NCI-H524 (cell line): ENCODE results near the gene MGAM2.
"Not testable (repeated sequence)": the region's sequence is repeated elsewhere in the genome, so short reads cannot be mapped to it uniquely, and the experiment has no call there.

Source experiments
- DNase-seq, 2 experiments: peaks; one replicate each; lab custom pipeline; 2025; lab: John Stamatoyannopoulos, UW

MGAM2 gene

GRCh38 chr7:142111499-142111898, at the start of gene MGAM2:
MGAM2 (plus strand) TSS chr7:142111718; CDS start chr7:142116874, 5,156 bp downstream.
- no peak for DNase-seq

GRCh38 chr7:142063551-142064442, 47.7 kb upstream of the MGAM2 start:
- no peak for DNase-seq

GRCh38 chr7:142066536-142066935, 45.0 kb upstream of the MGAM2 start:
- DNase-seq, result no peak

- no peak for DNase-seq
Measured at GRCh38 chr7:142077762-142078161, 33.8 kb upstream of the MGAM2 start.

- DNase-seq, result no peak
Measured at GRCh38 chr7:142083605-142084004, 27.9 kb upstream of the MGAM2 start.

- DNase-seq, result no peak
Measured at GRCh38 chr7:142085428-142085827, 26.1 kb upstream of the MGAM2 start.

- DNase-seq, result peak; percentile 74 to 91
Measured at GRCh38 chr7:142088022-142088714, 23.4 kb upstream of the MGAM2 start.

- DNase-seq, result peak in 1 of 2 experiments; percentile 1
Measured at GRCh38 chr7:142089035-142089434, 22.5 kb upstream of the MGAM2 start.

- no peak for DNase-seq
Measured at GRCh38 chr7:142091961-142092360, 19.6 kb upstream of the MGAM2 start.

- no peak for DNase-seq
Measured at GRCh38 chr7:142094861-142095260, 16.7 kb upstream of the MGAM2 start.

GRCh38 chr7:142097571-142097970, 13.9 kb upstream of the MGAM2 start:
- DNase-seq, result no peak

GRCh38 chr7:142098004-142098403, 13.5 kb upstream of the MGAM2 start:
- DNase-seq, result no peak

GRCh38 chr7:142099347-142099746, 12.2 kb upstream of the MGAM2 start:
- not testable (repeated sequence) for DNase-seq

GRCh38 chr7:142100634-142101033, 10.9 kb upstream of the MGAM2 start:
- DNase-seq, result no peak

GRCh38 chr7:142101794-142102193, 9.7 kb upstream of the MGAM2 start:
- DNase-seq, result not testable (repeated sequence)

GRCh38 chr7:142104550-142105527, 6.7 kb upstream of the MGAM2 start:
- DNase-seq, result no peak

GRCh38 chr7:142108728-142109505, 2.6 kb upstream of the MGAM2 start:
- DNase-seq, result no peak

- DNase-seq, result no peak
Measured at GRCh38 chr7:142110098-142110497, 1.4 kb upstream of the MGAM2 start.

GRCh38 chr7:142110638-142111037, 880 bp upstream of the MGAM2 start:
- DNase-seq, result no peak

GRCh38 chr7:142112086-142112485, 568 bp downstream of the MGAM2 start:
- DNase-seq, result no peak

- DNase-seq, result no peak
Measured at GRCh38 chr7:142114207-142114606, 2.7 kb downstream of the MGAM2 start.
